ENCODE data around the gene NKD2.

NKD2 gene

GRCh38 chr5:1052641-1053390 is 44.2 kb downstream of the NKD2 start:
- no peak for TF ChIP-seq CTCF (IDR thresholded peaks at IDR 0.05; ENCODE audit: low read depth, low read length, missing control alignments)
- no peak overlapping the region for H3K4me3 ChIP-seq (replicated peaks; ENCODE audit: low read depth, low read length)
- DNase-seq (ENCODE audit: extremely low read depth, low read depth): no peak

GRCh38 chr5:1053391-1054017 is 44.9 kb downstream of the NKD2 start:
- no peak for DNase-seq (ENCODE audit: extremely low read depth, low read depth)
- no peak overlapping the region for H3K4me3 ChIP-seq (replicated peaks; ENCODE audit: low read depth, low read length)
- no peak for TF ChIP-seq CTCF (IDR thresholded peaks at IDR 0.05; ENCODE audit: low read depth, low read length, missing control alignments)

DNA sequence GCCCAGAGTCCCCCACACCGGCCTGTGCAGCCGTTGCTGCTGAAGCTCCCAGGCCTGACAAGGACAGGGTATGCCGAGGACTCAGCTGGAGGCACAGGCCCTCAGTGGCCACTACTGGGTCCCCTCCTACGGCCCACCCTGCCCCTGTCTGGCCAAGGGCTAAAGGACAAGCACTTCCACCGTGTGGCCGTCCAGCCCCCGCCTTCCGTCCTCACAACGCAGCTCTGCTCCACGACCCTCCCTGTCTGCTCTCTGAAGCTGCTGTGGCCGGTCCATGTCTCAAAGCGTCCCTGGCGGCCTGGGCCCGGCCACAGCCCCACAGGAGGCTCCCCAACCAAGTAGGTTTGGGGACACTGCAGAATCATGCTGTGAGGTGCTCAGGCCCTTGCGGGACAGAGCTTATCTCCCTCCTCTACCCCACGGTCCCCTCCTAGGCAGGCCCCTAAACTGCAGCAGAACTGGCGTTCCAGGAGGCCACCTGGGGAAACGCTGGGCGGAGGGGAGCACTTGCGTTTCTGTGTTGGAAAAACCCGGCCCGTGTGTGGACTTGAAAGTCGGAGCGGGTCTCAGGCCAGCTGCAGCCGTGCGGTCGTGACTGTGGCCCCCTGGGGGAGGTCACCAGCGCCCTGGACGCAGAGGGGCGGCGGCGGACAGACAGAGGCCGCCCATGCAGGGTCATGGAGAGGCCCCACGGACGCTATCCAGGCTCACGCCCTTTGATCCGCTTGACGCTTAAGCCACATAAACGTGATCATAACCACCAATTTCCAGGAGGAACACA is 45.6 kb downstream of the NKD2 start:
- TF ChIP-seq CTCF (IDR thresholded peaks at IDR 0.05; ENCODE audit: low read depth, low read length, missing control alignments): no peak
- no peak overlapping the region for H3K4me3 ChIP-seq (replicated peaks; ENCODE audit: low read depth, low read length)
- DNase-seq (ENCODE audit: extremely low read depth, low read depth): no peak

DNA sequence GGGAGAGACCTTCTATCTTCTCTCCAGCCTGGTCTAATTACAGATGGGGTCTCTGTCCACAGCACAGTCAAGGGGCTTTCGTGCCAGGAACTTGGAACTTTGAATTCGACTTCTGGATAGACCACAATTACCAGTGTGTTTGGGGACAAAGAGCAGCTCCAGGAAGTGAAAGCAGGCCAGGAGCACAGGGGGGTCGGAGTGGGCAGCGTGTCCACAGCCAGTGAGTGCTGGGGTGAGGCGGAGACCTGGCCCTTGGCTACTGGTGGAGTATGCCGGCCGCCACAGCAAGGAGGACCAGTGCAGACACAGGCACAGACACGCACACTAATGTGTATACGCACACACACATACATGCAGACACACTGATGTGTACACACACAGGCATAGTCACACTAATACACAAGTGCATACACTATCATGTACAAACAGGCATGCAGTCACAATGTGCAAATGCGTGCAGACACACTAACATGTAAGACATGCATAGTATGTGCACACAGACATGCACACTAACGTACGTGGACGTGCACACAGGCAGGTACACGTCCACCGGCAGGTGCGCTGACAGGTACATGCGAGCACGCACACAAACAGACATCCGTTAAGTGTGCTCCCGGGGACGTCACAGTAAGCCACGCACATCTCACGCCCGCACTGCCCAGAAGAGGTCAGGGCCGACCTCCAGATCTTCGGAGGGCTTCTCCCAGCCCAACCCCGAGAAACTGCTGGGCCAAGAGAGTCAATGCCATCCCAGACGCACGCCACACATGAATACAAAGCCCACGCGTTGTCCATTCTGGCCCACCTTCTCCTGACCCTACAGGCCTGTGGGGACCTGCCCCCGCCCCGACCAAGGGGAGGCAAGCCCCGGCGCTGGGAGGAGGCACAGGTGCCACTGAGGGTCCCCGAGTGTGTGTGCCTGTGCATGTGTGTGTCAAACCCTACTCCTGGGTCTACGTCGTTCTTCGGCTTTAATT is 46.5 kb downstream of the NKD2 start:
- H3K4me3 ChIP-seq (replicated peaks; ENCODE audit: low read depth, low read length): no peak overlapping the region
- no peak for TF ChIP-seq CTCF (IDR thresholded peaks at IDR 0.05; ENCODE audit: low read depth, low read length, missing control alignments)
- DNase-seq (ENCODE audit: extremely low read depth, low read depth): no peak

- no peak overlapping the region for H3K4me3 ChIP-seq (replicated peaks; ENCODE audit: low read depth, low read length)
- DNase-seq (ENCODE audit: extremely low read depth, low read depth): no peak
- TF ChIP-seq CTCF (IDR thresholded peaks at IDR 0.05; ENCODE audit: low read depth, low read length, missing control alignments): no peak
Measured at GRCh38 chr5:1055896-1056610, 47.5 kb downstream of the NKD2 start.
